Smooth muscle cell (in vitro differentiated cells): ENCODE measurements around the gene LLGL2. TPM values are rescaled to one million over a fixed set of nuclear protein-coding genes. Genes with fewer than 3 reads are reported as not detected.

ENCODE experiments used
- DNase-seq: peaks from one replicate; lab custom pipeline; 2025; ENCODE audit not compliant: unreplicated experiment; lab: John Stamatoyannopoulos, UW
- H2AFZ ChIP-seq: fragments of 200-600 bp; sonication (generic); 2 replicates; pipeline ENCODE4 v1.6.0; 2016; ENCODE audit warnings: antibody characterized with exemption, low read depth, mild to moderate bottlenecking
- H3F3A ChIP-seq: fragments of 200-600 bp; sonication (generic); 2 replicates; pipeline ENCODE4 v1.6.0; 2017; ENCODE audit warnings: antibody characterized with exemption, low read depth
- H3K27ac ChIP-seq: fragments of 200-600 bp; sonication (generic); 2 replicates; pipeline ENCODE4 v1.5.1; 2016; ENCODE audit warnings: low read depth, mild to moderate bottlenecking
- H3K27me3 ChIP-seq: fragments of 200-600 bp; sonication (generic); 2 replicates; pipeline ENCODE4 v1.6.1; 2016; ENCODE audit warnings: low read depth, mild to moderate bottlenecking
- H3K36me3 ChIP-seq: fragments of 200-600 bp; sonication (generic); 2 replicates; pipeline ENCODE4 v1.5.1; 2016; ENCODE audit warnings: low read depth
- H3K4me1 ChIP-seq: fragments of 200-600 bp; sonication (generic); 2 replicates; pipeline ENCODE4 v1.5.1; 2016; ENCODE audit warnings: low read depth
- H3K4me2 ChIP-seq: fragments of 200-600 bp; sonication (generic); 2 replicates; pipeline ENCODE4 v1.6.0; 2016; ENCODE audit warnings: mild to moderate bottlenecking
- H3K4me3 ChIP-seq: fragments of 200-600 bp; sonication (generic); 2 replicates; pipeline ENCODE4 v1.5.1; 2016; ENCODE audit warnings: mild to moderate bottlenecking
- H3K79me2 ChIP-seq: fragments of 200-600 bp; sonication (generic); 2 replicates; pipeline ENCODE4 v1.6.0; 2016; ENCODE audit warnings: low read depth, mild to moderate bottlenecking
- H3K9ac ChIP-seq: fragments of 200-600 bp; sonication (generic); 2 replicates; pipeline ENCODE4 v1.6.0; 2016; ENCODE audit warnings: low read depth
- H3K9me3 ChIP-seq: fragments of 200-600 bp; sonication (generic); replicated peaks from 2 replicates; pipeline ENCODE4 v1.5.1; 2016; ENCODE audit warnings: low read depth
- H4K20me1 ChIP-seq: fragments of 200-600 bp; sonication (generic); 2 replicates; pipeline ENCODE4 v1.6.0; 2016; ENCODE audit warnings: low read depth
- WGBS: methylation state at CpG from one replicate; pipeline ENCODE4 v1.1.7; 2016; ENCODE audit warnings: low lambda C conversion rate; 5-methylcytosine and 5-hydroxymethylcytosine counted together
- polyA plus RNA-seq: library from polyadenylated mRNA; unstranded; fragments of >200 nt; fragmentation: Nextera tagmentation; extraction: Ambion mirVana; gene quantifications from 2 replicates; pipeline ENCODE4 v1.2.1, GENCODE V29; 2016
- total RNA-seq: library from RNA; depleted of rRNA; stranded (reverse); fragments of >200 nt; gene quantifications from 2 replicates; pipeline ENCODE4 v1.2.3, GENCODE V29; 2014
- TF ChIP-seq, protein P1 (sequence below): fragments of 200-600 bp; sonication (generic); IDR thresholded peaks from 2 replicates; pipeline ENCODE4 v1.5.1; 2017; ENCODE audit warnings: borderline replicate concordance, mild to moderate bottlenecking, antibody characterized with exemption; ENCODE audit not compliant: insufficient read depth, poor library complexity, severe bottlenecking

Gene LLGL2
- total and polyA plus RNA-seq, 2 experiments from 2014 or later, result 9.9 to 12.7 TPM

DNA sequence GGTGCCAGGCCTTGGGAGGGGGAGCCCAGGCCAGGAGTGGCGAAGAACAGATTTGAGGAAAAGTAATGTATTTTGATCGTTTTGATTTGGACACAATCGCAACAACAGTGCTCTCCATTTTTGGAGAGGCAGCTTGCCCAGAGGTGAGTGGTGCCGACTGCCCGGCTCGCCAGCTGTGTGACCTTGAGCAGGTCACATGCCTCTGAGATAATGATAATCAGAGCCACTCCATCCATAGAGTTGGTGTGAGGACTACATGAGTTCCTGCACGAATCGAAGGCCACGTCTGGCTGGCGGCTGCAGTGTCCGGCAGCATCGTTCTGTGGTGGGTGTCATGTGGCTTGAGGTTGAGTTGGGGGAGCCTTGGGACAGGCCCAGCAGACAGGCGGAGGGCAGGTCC, 20.7 kb downstream of the LLGL2 start:
- no peak for DNase-seq
- H3K9ac ChIP-seq, result no peak overlapping the region
- H3K9me3 ChIP-seq, result no peaks in the 10 kb centered on the region
- no peak overlapping the region for H3K4me2 ChIP-seq
- no peaks in the 10 kb centered on the region for H3K36me3 ChIP-seq
- H3K4me3 ChIP-seq, result no peak overlapping the region
- H3K79me2 ChIP-seq, result no peaks in the 10 kb centered on the region
- H3K27ac ChIP-seq, result no peak overlapping the region
- 95% methylated on average over 13 of the region's 13 CpGs for WGBS
- no peaks in the 10 kb centered on the region for H3K27me3 ChIP-seq
- H2AFZ ChIP-seq, result no peak overlapping the region
- H4K20me1 ChIP-seq, result no peaks in the 10 kb centered on the region
- no peaks in the 10 kb centered on the region for H3F3A ChIP-seq
- H3K4me1 ChIP-seq, result peaks cover 9% of the 10 kb centered on the region
- TF ChIP-seq, protein P1, sequence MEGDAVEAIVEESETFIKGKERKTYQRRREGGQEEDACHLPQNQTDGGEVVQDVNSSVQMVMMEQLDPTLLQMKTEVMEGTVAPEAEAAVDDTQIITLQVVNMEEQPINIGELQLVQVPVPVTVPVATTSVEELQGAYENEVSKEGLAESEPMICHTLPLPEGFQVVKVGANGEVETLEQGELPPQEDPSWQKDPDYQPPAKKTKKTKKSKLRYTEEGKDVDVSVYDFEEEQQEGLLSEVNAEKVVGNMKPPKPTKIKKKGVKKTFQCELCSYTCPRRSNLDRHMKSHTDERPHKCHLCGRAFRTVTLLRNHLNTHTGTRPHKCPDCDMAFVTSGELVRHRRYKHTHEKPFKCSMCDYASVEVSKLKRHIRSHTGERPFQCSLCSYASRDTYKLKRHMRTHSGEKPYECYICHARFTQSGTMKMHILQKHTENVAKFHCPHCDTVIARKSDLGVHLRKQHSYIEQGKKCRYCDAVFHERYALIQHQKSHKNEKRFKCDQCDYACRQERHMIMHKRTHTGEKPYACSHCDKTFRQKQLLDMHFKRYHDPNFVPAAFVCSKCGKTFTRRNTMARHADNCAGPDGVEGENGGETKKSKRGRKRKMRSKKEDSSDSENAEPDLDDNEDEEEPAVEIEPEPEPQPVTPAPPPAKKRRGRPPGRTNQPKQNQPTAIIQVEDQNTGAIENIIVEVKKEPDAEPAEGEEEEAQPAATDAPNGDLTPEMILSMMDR, result no peak

DNA sequence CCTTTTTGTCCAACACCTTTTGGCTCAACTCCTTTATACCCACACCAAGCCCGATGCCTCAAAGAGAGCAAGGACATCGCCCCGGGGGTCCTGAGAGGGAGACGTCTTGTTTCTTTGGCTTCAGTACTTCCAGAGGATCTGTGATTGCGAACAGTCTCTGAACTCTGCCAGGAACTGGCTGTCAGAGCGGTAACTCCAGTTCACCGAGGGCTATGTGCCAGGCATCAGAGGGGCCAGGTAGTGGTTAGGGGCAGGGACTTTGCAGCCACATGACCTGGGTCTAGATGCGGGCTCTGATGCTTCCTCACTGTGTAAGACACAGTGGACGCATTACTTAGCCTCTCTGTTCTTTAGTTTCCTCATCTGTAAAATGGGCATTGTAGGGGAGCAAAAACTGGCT, 21.6 kb downstream of the LLGL2 start:
- H3K9me3 ChIP-seq, result no peaks in the 10 kb centered on the region
- no peak for DNase-seq
- WGBS, result 92% methylated on average over 9 of the region's 9 CpGs
- H3F3A ChIP-seq, result peaks cover 2% of the 10 kb centered on the region
- no peak overlapping the region for H2AFZ ChIP-seq
- H3K4me3 ChIP-seq, result no peak overlapping the region
- peaks cover 14% of the 10 kb centered on the region for H3K4me1 ChIP-seq
- no peak overlapping the region for H3K4me2 ChIP-seq
- H3K79me2 ChIP-seq, result no peaks in the 10 kb centered on the region
- H3K9ac ChIP-seq, result no peak overlapping the region
- H3K27me3 ChIP-seq, result no peaks in the 10 kb centered on the region
- TF ChIP-seq, protein P1, result no peak
- no peak overlapping the region for H3K27ac ChIP-seq
- no peaks in the 10 kb centered on the region for H4K20me1 ChIP-seq
- H3K36me3 ChIP-seq, result no peaks in the 10 kb centered on the region

DNA sequence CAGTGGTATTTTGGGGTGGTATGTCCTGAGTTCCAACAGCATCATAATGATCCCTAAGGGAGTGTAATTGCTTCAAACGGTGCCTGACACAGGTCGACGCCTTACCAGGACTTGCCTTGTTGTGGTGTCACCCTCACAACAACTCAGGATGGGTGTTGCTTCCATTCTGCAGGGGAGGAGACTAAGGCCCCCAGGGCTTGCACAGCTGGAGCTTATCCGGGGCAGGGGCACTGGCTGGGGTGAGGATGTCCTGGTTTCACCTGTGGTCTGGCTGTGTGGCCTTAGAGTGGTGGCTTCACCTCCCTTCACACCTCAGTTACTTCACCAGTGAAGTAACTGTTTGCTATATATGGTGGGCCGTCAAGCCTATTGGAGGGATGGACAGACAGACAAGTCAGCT, 23.3 kb downstream of the LLGL2 start:
- Histone ChIP-seq H3K27ac (no peak overlapping the region), H4K20me1 (no peaks in the 10 kb centered on the region), H3K9ac (no peak overlapping the region), H3K36me3 (no peaks in the 10 kb centered on the region), H2AFZ (no peak overlapping the region), H3F3A (peaks cover 3% of the 10 kb centered on the region), H3K9me3 (no peaks in the 10 kb centered on the region), H3K79me2 (no peaks in the 10 kb centered on the region), H3K4me1 (peaks cover 24% of the 10 kb centered on the region), H3K27me3 (no peaks in the 10 kb centered on the region), H3K4me3 (no peak overlapping the region), H3K4me2 (no peak overlapping the region)
- DNase-seq, result no peak
- WGBS, result 89% methylated on average over 5 of the region's 5 CpGs
- TF ChIP-seq, protein P1, result no peak
